Liver (tissue), 3 donors: ENCODE data around the gene CYP2S1.

Experiments used
- CTCF ChIP-seq: fragments of 150-350 bp; IDR thresholded peaks from 2 replicates; pipeline ENCODE4 v1.5.1; 2017; ENCODE audit warnings: improper control_type of control experiment, low read depth, low read length; ENCODE audit not compliant: missing input control
- EGR1 ChIP-seq, 2 donors: IDR thresholded peaks; 2 replicates each; pipeline ENCODE4 v1.6.1; 2016 to 2018; ENCODE audit warnings: antibody characterized with exemption in 2 of 2, low read depth in 2 of 2
- HNF4A ChIP-seq, 2 donors: conservative IDR thresholded peaks; 2 replicates each; pipeline ENCODE4 v1.6.1; 2016; ENCODE audit warnings: antibody characterized with exemption in 2 of 2, mild to moderate bottlenecking in 2 of 2
- HNF4G ChIP-seq: IDR thresholded peaks from 2 replicates; pipeline ENCODE4 v1.6.1; 2016; ENCODE audit warnings: antibody characterized with exemption
- MAX ChIP-seq: IDR thresholded peaks from 2 replicates; pipeline ENCODE4 v1.6.1; 2016; ENCODE audit warnings: antibody characterized with exemption
- RAD21 ChIP-seq, 2 donors: IDR thresholded peaks; 2 replicates each; pipeline ENCODE4 v1.6.1; 2016; ENCODE audit warnings: antibody characterized with exemption in 2 of 2, mild to moderate bottlenecking in 2 of 2
- REST ChIP-seq: IDR thresholded peaks from 2 replicates; pipeline ENCODE4 v1.6.1; 2016; ENCODE audit warnings: antibody characterized with exemption, mild to moderate bottlenecking
- RXRA ChIP-seq, 2 donors: IDR thresholded peaks; 2 replicates each; pipeline ENCODE4 v1.6.1; 2017 to 2018; ENCODE audit warnings: antibody characterized with exemption in 2 of 2, mild to moderate bottlenecking in 1 of 2
- SP1 ChIP-seq: IDR thresholded peaks from 2 replicates; pipeline ENCODE4 v1.6.1; 2018; ENCODE audit warnings: antibody characterized with exemption, mild to moderate bottlenecking
- TAF1 ChIP-seq: conservative IDR thresholded peaks from 2 replicates; pipeline ENCODE4 v1.6.1; 2016; ENCODE audit warnings: antibody characterized with exemption, mild to moderate bottlenecking
- YY1 ChIP-seq: IDR thresholded peaks from 2 replicates; pipeline ENCODE4 v1.6.1; 2016; ENCODE audit warnings: antibody characterized with exemption, mild to moderate bottlenecking
- ZBTB33 ChIP-seq: IDR thresholded peaks from 2 replicates; pipeline ENCODE4 v1.6.1; 2016; ENCODE audit warnings: antibody characterized with exemption
- TF ChIP-seq, protein P1 (sequence below): IDR thresholded peaks from 2 replicates; pipeline ENCODE4 v1.6.1; 2016; ENCODE audit warnings: antibody characterized with exemption
- donor health status: healthy.
- donor health status: healthy.

DNA sequence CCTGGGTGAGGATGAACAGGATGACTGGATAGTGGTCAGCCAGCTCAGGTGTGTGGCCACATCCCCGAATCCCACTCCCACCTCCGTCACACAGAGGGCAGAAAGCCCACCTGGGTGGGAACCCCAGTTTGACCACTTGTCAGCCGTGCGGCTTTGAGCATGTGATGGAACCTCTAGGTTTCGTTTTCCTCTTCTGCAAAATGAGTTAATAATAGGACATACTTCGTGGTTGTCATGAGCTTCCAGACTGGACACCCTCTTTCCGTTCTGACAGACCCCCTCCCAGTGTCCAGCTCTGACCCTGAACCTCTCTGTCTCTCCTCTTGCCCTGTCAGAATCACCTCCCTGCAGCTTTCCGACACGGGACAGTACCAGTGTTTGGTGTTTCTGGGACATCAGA is 27.8 kb downstream of the CYP2S1 start:
- TF ChIP-seq CTCF (no peak), REST (no peak), HNF4G (no peak), EGR1 (IDR thresholded peaks at IDR 0.05; ENCODE audit: low read depth in 2 of 2) (no peak), RXRA (IDR thresholded peaks at IDR 0.05) (no peak), HNF4A (conservative IDR thresholded peaks at IDR 0.05) (no peak), TAF1 (no peak), YY1 (no peak), ZBTB33 (no peak), MAX (no peak), SP1 (no peak), RAD21 (IDR thresholded peaks at IDR 0.05) (no peak)
- TF ChIP-seq, protein P1, sequence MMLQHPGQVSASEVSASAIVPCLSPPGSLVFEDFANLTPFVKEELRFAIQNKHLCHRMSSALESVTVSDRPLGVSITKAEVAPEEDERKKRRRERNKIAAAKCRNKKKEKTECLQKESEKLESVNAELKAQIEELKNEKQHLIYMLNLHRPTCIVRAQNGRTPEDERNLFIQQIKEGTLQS, result no peak
